ENCODE data around the gene ELAC2.

GRCh38 chr17:12995896-12996295, 21.9 kb downstream of the ELAC2 start:
- no peak for TF ChIP-seq CTCF (IDR thresholded peaks at IDR 0.05; ENCODE audit: low read depth, low read length)
- no peak for TF ChIP-seq EZH2phosphoT487 (IDR thresholded peaks at IDR 0.05; ENCODE audit: low read depth)
